ENCODE measurements around the gene TIMM50. TPM values are rescaled to one million over a fixed set of nuclear protein-coding genes. Genes with fewer than 3 reads are reported as not detected.

Gene TIMM50
- total and polyA plus RNA-seq, 2 of the 13 experiments (the other 11 are each of a cell fraction or from before 2014, with no cell fraction given) = 91.1 to 92.5 TPM

- TF ChIP-seq RNF219 (CRISPR knock-in tag; IDR thresholded peaks at IDR 0.05) (no peak), ARNT2 (CRISPR knock-in tag; IDR thresholded peaks at IDR 0.05; ENCODE audit: low read depth) (peak; percentile 59; the same call in 1 of the 2 replicates), MAX (IDR thresholded peaks at IDR 0.05) (peak; percentile 67; the same call in 1 of the 2 replicates), YEATS4 (CRISPR knock-in tag; IDR thresholded peaks at IDR 0.05; ENCODE audit: borderline replicate concordance) (peak; percentile 73; the same call in 1 of the 2 replicates), MTERF4 (CRISPR knock-in tag; IDR thresholded peaks at IDR 0.05) (no peak; the same call in 1 of the 2 replicates), HNF4A (CRISPR knock-in tag; IDR thresholded peaks at IDR 0.05) (0 out of 2 replicates have a peak, but pooled peaks have one; percentile 8), TEF (CRISPR knock-in tag; IDR thresholded peaks at IDR 0.05) (peak; percentile 71; the same call in 1 of the 2 replicates), ZNF83 (CRISPR knock-in tag; IDR thresholded peaks at IDR 0.05; ENCODE audit: borderline replicate concordance) (no peak), RELA (CRISPR knock-in tag; IDR thresholded peaks at IDR 0.05) (peak; percentile 28; the same call in 1 of the 2 replicates), FOXK1 (CRISPR knock-in tag; IDR thresholded peaks at IDR 0.05; ENCODE audit: borderline replicate concordance, low read depth) (peak; percentile 65; the same call in 1 of the 2 replicates), NKX3-1 (CRISPR knock-in tag; IDR thresholded peaks at IDR 0.05) (0 out of 2 replicates have a peak, but pooled peaks have one; percentile 66), IRF2 (CRISPR knock-in tag; IDR thresholded peaks at IDR 0.05) (peak; percentile 58; the same call in 1 of the 2 replicates), POGK (CRISPR knock-in tag; conservative IDR thresholded peaks at IDR 0.05) (0 out of 2 replicates have a peak, but pooled peaks have one; percentile 31)
These were observed 59.1 kb downstream of the TIMM50 start, which contains the start of gene EID2 (continued) for GRCh38 chr19:39539518-39540332.

Data from HepG2 (cell line).